AG04450 (cell line): Measurements from ENCODE around the gene SRF. TPM values are rescaled to one million over a fixed set of nuclear protein-coding genes. Genes with fewer than 3 reads are reported as not detected.

Source experiments
- CTCF ChIA-PET: fragments of 300-600, 350-600 bp; formaldehyde crosslinking; extraction: SDS; loops from one replicate; lab custom pipeline; 2022; ENCODE audit warnings: antibody characterized with exemption, inconsistent platforms; lab: Charles Lee
- POLR2A ChIA-PET: fragments of 350-600 bp; formaldehyde crosslinking; extraction: SDS; loops from one replicate; lab custom pipeline; 2021; ENCODE audit warnings: antibody characterized with exemption, inconsistent platforms; lab: Yijun Ruan, JAX
- DNase-seq: peaks from one replicate; pipeline ENCODE4 v3.0.0-alpha.2; 2011; ENCODE audit warnings: low read depth, low spot score
- H3K27ac ChIP-seq: one replicate; pipeline ENCODE4 v1.5.1; 2012; ENCODE audit warnings: low read depth, low read length, control low read depth
- H3K27me3 ChIP-seq: one replicate; pipeline ENCODE4 v1.6.0; 2012; ENCODE audit warnings: low read length; ENCODE audit not compliant: control insufficient read depth, insufficient read depth
- H3K4me3 ChIP-seq: 2 replicates; pipeline ENCODE4 v1.5.1; 2011; ENCODE audit warnings: mild to moderate bottlenecking, low read depth, low read length, control low read depth
- H3K9me3 ChIP-seq: 2 replicates; pipeline ENCODE4 v1.5.1; 2012; ENCODE audit warnings: low read length; ENCODE audit not compliant: control insufficient read depth, insufficient read depth
- polyA plus RNA-seq: library from polyadenylated mRNA; depleted of rRNA; stranded (reverse); fragments of >200 nt; gene quantifications from 2 replicates; pipeline ENCODE4 v1.2.3, GENCODE V29; 2011
- TF ChIP-seq, protein P1 (sequence below): IDR thresholded peaks from 2 replicates; pipeline ENCODE4 v1.5.1; 2011; ENCODE audit warnings: low read depth, low read length, control low read depth, inconsistent platforms

Gene SRF
- polyA plus RNA-seq, 1 experiment = 36.8 TPM

DNA sequence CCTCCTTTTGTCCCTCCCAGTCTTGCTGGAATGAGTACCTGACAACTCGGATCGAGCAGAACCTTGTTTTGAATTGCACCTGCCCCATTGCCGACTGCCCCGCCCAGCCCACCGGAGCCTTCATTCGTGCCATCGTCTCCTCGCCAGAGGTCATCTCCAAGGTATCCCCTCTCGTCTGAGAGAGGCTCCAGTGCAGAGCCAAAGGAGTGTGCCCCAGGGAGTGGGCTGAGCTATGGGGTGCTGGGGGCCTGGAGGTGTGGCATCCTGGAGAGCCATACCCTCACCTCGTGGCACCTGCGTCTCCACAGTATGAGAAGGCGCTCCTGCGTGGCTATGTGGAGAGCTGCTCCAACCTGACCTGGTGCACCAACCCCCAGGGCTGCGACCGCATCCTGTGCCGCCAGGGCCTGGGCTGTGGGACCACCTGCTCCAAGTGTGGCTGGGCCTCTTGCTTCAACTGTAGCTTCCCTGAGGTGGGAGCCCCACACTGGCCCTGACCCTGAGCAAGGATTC is 49.4 kb downstream of the SRF start:
- Histone ChIP-seq H3K4me3 (no peak overlapping the region), H3K9me3 (no peaks in the 10 kb centered on the region), H3K27me3 (no peaks in the 10 kb centered on the region), H3K27ac (no peak overlapping the region)
- TF ChIP-seq, protein P1, sequence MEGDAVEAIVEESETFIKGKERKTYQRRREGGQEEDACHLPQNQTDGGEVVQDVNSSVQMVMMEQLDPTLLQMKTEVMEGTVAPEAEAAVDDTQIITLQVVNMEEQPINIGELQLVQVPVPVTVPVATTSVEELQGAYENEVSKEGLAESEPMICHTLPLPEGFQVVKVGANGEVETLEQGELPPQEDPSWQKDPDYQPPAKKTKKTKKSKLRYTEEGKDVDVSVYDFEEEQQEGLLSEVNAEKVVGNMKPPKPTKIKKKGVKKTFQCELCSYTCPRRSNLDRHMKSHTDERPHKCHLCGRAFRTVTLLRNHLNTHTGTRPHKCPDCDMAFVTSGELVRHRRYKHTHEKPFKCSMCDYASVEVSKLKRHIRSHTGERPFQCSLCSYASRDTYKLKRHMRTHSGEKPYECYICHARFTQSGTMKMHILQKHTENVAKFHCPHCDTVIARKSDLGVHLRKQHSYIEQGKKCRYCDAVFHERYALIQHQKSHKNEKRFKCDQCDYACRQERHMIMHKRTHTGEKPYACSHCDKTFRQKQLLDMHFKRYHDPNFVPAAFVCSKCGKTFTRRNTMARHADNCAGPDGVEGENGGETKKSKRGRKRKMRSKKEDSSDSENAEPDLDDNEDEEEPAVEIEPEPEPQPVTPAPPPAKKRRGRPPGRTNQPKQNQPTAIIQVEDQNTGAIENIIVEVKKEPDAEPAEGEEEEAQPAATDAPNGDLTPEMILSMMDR = no peak
- CTCF ChIA-PET = no interaction called here
- DNase-seq = no peak
- POLR2A ChIA-PET = interaction anchor here (0.9 to 1.7 kb wide), 2 partner anchors 9 to 46 kb away, joined by 3 to 6 read pairs; partner anchors contain the start of gene DNPH1

DNA sequence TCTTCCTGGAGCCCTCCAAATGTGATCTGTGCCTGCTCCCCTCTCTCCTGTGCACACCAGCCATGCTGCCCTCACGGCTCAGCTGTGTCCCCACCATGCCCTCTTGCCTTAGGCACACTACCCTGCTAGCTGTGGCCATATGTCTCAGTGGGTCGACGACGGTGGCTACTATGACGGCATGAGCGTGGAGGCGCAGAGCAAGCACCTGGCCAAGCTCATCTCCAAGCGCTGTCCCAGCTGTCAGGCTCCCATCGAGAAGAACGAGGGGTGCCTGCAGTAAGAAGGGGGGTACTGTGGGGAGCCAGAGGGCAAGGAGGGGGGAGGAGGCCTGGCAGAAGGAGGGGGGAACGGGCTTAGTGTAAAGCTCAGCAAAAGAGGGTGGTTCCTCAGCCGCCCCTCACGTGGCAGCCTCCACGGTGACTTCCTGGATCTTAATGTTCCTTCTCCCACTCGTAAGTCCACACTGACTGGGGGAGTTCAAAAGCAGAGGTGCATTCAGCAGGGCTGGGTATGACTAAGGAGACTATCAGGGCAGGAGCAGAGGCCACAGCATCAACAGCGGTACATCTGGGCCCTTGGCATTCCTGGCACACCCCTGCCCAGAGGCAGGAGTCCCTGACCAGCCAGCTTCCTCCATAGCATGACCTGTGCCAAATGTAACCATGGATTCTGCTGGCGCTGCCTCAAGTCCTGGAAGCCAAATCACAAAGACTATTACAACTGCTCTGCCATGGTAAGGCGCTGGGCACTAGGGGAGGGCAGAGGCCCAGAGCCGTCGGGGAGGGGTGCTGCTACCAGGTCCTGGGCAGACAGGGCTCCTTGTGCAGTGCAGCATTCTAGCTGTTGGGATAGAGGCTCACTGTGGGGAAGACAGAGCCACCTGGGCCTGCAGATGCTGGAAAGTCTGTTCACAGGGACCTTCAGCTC is 50.2 kb downstream of the SRF start:
- Histone ChIP-seq H3K9me3 (no peaks in the 10 kb centered on the region), H3K27ac (no peak overlapping the region), H3K4me3 (no peak overlapping the region), H3K27me3 (no peaks in the 10 kb centered on the region)
- ChIA-PET POLR2A (interaction anchor here (0.9 to 1.7 kb wide), 2 partner anchors 8 to 47 kb away, joined by 3 to 6 read pairs; partner anchors contain the start of gene DNPH1), CTCF (no interaction called here)
- DNase-seq = no peak
- TF ChIP-seq, protein P1 = no peak

DNA sequence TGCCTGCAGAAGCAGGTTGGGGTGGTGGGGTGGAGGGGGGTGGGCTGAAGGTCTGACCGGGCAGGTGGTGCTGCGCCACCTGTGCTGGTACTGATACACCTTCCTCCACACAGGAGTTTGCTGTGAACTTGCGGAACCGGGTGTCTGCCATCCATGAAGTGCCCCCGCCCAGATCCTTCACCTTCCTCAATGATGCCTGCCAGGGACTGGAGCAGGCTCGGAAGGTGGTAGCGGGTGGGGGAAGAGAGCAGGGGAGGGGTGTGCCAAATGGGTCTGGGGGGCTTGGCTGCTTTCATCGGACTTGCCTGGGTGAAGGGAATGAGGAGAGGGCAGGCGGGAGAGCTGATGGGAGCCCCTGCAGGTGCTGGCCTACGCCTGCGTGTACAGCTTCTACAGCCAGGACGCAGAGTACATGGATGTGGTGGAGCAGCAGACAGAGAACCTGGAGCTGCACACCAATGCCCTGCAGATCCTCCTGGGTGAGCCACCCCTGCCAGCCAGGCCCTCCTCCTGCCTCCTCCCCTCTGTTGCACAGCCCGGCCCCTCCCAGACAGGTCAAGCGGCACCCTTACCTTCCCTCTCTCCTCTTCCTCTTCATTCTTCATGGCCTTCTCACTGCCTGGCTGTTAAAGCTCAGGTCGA is 51.5 kb downstream of the SRF start:
- ChIA-PET POLR2A (no interaction called here), CTCF (no interaction called here)
- TF ChIP-seq, protein P1 = no peak
- Histone ChIP-seq H3K27ac (no peak overlapping the region), H3K9me3 (no peaks in the 10 kb centered on the region), H3K4me3 (no peak overlapping the region), H3K27me3 (no peaks in the 10 kb centered on the region)
- DNase-seq = no peak

DNA sequence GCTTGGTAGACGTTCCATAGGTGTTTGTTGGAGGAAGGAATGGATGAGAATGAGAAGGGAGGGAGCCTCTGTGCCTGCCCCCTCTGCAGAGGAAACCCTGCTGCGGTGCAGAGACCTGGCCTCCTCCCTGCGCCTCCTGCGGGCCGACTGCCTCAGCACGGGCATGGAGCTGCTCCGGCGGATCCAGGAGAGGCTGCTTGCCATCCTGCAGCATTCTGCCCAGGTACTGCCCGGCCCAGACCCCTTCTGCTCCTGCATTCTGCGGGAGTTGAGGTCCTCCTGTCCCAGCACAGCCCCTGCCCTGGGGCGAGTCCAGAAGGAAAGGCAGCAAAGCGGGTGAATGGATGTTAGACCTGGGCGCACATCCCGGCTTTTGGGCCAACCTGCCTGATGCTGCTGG is 52.1 kb downstream of the SRF start:
- ChIA-PET POLR2A (no interaction called here), CTCF (no interaction called here)

More for the DNA sequence above, 52.1 kb downstream of the SRF start:
- H3K27me3 ChIP-seq = no peaks in the 10 kb centered on the region
- TF ChIP-seq, protein P1 = no peak
- H3K9me3 ChIP-seq = no peaks in the 10 kb centered on the region
- no peak overlapping the region for H3K27ac ChIP-seq
- no peak overlapping the region for H3K4me3 ChIP-seq
- no peak for DNase-seq
